C4-2B (cell line): ENCODE measurements around the gene GUCY2F.

Experiments
- CTCF ChIP-seq: fragments of 450-650 bp; conservative IDR thresholded peaks from 2 replicates; pipeline ENCODE4 v1.5.1; 2017; ENCODE audit warnings: mild to moderate bottlenecking
- ZFX ChIP-seq: fragments of 450-650 bp; IDR thresholded peaks from 2 replicates; pipeline ENCODE4 v1.6.1; 2017

DNA sequence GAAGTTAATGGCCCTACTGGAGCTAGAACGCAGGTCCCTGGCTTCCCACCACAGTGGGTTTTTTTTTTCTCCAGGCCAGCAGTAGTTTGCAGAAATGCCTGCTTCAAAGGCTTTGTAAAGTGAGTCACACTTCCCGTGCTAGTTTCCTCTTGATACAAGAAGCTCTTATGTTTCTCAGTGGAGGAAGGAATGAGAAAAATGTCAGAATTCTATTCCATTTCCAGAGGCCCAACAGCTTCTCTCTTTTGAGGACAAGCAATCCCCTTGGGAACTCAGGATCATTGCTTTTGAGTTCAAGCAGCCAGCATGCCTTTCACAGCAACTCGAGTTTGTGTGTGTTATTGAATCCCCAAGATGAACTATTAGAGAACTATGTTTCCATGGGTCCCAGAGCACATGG lies 134.3 kb downstream of the GUCY2F start:
- TF ChIP-seq CTCF: no peak
- TF ChIP-seq ZFX: no peak
